Endothelial cell (in vitro differentiated cells): ENCODE results near the gene TBX3. TPM values are rescaled to one million over a fixed set of nuclear protein-coding genes. Genes with fewer than 3 reads are reported as not detected.
"Not testable (repeated sequence)": the region's sequence is repeated elsewhere in the genome, so short reads cannot be mapped to it uniquely, and the experiment has no call there.

Experiments
- DNase-seq: peaks from one replicate; pipeline ENCODE4 v3.0.0; 2021; ENCODE audit warnings: low spot score
- H3K27ac Mint-ChIP-seq: one replicate; pipeline ENCODE4 v1.8.0; 2021; ENCODE audit warnings: mixed read lengths, inconsistent platforms; ENCODE audit not compliant: unreplicated experiment
- H3K27me3 Mint-ChIP-seq: one replicate; pipeline ENCODE4 v1.8.0; 2021; ENCODE audit warnings: mild to moderate bottlenecking, moderate library complexity, mixed read lengths, inconsistent platforms; ENCODE audit not compliant: unreplicated experiment
- H3K36me3 Mint-ChIP-seq: one replicate; pipeline ENCODE4 v1.8.0; 2021; ENCODE audit warnings: mild to moderate bottlenecking, low read depth, mixed read lengths, inconsistent platforms; ENCODE audit not compliant: unreplicated experiment
- H3K4me1 Mint-ChIP-seq: one replicate; pipeline ENCODE4 v1.8.0; 2021; ENCODE audit warnings: mild to moderate bottlenecking, mixed read lengths, inconsistent platforms; ENCODE audit not compliant: unreplicated experiment
- H3K4me3 Mint-ChIP-seq: one replicate; pipeline ENCODE4 v1.8.0; 2021; ENCODE audit warnings: mild to moderate bottlenecking, mixed read lengths, inconsistent platforms; ENCODE audit not compliant: unreplicated experiment
- H3K9me3 Mint-ChIP-seq: one replicate; pipeline ENCODE4 v1.8.0; 2021; ENCODE audit warnings: mixed read lengths, inconsistent platforms; ENCODE audit not compliant: unreplicated experiment
- CTCF ChIP-seq: fragments of 200-600 bp; sonication (generic); IDR thresholded peaks from one replicate; pipeline ENCODE4 v1.5.0; 2021; ENCODE audit warnings: antibody characterized with exemption; ENCODE audit not compliant: unreplicated experiment
- total RNA-seq: library from RNA; stranded (reverse); fragmentation: NEBNext Ultra II Directional; extraction: Animal tissue kit (Norgen Biotek cat#: 25700); gene quantifications from one replicate; pipeline ENCODE4 v1.2.1, GENCODE V29; 2021; ENCODE audit not compliant: unreplicated experiment

Gene TBX3
- total RNA-seq, 1 donor from 2014 or later, result 0.41 TPM

GRCh38 chr12:114721266-114721665 is 37.3 kb upstream of the TBX3 start:
- Mint-ChIP-seq H3K27me3 (no peaks in the 10 kb centered on the region), H3K4me3 (no peak overlapping the region), H3K4me1 (no peaks in the 10 kb centered on the region), H3K9me3 (no peaks in the 10 kb centered on the region), H3K27ac (no peak overlapping the region), H3K36me3 (no peaks in the 10 kb centered on the region)
- DNase-seq, result no peak
- TF ChIP-seq CTCF, result no peak

DNA sequence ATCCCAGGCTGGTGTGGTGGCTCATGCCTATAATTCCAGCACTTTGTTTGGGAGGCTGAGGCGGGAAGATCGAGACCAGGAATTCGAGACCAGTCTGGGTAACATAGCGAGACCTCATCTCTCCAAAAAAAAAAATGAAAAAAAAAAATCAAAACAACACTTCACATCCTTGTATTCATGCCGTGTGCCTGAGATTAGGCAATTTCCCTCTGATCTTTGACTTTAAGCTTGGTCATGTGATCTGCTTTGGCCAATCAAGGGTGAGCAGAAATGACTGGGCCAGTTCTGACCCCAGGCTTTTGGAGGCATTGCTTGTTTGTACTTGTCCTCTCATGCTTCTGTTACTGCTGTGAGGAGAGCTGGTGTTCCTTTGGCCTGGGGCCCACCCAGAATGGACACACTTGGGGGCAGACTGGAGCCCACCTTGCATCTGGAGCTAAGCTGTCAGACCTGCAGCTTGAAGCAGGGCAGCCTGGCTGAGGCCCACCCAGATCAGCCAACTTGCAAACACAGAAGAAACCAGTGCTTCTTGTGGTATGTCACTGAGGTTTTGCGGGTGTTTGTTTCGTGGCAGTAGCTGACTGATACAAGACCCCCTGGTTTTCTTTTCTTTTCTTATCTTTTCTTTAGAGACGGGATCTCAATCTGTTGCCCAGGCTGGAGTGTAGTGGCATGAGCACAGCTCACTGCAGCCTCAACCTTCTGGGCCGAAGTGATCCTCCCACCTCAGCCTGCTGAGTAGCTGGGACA is 29.7 kb upstream of the TBX3 start:
- no peak for TF ChIP-seq CTCF
- no peaks in the 10 kb centered on the region for H3K36me3 Mint-ChIP-seq
- no peaks in the 10 kb centered on the region for H3K9me3 Mint-ChIP-seq
- H3K27me3 Mint-ChIP-seq, result no peaks in the 10 kb centered on the region
- H3K4me3 Mint-ChIP-seq, result no peak overlapping the region
- no peak overlapping the region for H3K27ac Mint-ChIP-seq
- DNase-seq, result no peak
- H3K4me1 Mint-ChIP-seq, result no peaks in the 10 kb centered on the region

DNA sequence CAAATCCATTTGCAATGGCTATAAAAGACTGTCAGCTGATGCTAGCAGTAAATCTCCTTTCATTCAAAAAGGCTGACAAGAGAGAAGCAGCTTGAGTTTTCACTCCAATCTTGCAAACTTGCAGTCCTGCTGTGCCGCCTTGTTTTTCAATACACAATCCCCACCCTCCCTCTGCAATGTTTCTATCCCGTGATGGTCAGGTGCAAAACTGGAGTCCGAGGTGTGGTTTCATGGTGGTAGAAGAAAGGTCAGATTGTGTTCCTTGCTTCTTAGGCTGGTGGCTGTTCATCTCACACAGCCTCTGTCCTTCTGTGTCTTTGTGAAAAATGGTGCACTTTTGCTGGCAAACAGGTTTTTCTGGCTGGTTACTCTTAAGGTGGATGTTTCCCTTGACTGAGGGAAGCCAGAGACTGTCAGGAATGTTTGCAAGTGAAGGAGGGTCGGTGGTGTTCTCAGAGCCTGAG is 27.7 kb upstream of the TBX3 start:
- no peaks in the 10 kb centered on the region for H3K9me3 Mint-ChIP-seq
- H3K4me1 Mint-ChIP-seq, result no peaks in the 10 kb centered on the region
- no peak for TF ChIP-seq CTCF
- no peaks in the 10 kb centered on the region for H3K36me3 Mint-ChIP-seq
- H3K27me3 Mint-ChIP-seq, result no peaks in the 10 kb centered on the region
- no peak for DNase-seq
- H3K4me3 Mint-ChIP-seq, result no peak overlapping the region
- no peak overlapping the region for H3K27ac Mint-ChIP-seq

GRCh38 chr12:114710151-114710550 is 26.2 kb upstream of the TBX3 start:
- Mint-ChIP-seq H3K4me1 (no peaks in the 10 kb centered on the region), H3K9me3 (no peaks in the 10 kb centered on the region), H3K36me3 (no peaks in the 10 kb centered on the region), H3K27ac (no peak overlapping the region), H3K4me3 (no peak overlapping the region), H3K27me3 (no peaks in the 10 kb centered on the region)
- TF ChIP-seq CTCF, result no peak
- no peak for DNase-seq

GRCh38 chr12:114709112-114709511 is 25.1 kb upstream of the TBX3 start:
- H3K9me3 Mint-ChIP-seq, result no peaks in the 10 kb centered on the region
- H3K27ac Mint-ChIP-seq, result no peak overlapping the region
- no peak overlapping the region for H3K4me3 Mint-ChIP-seq
- H3K4me1 Mint-ChIP-seq, result no peaks in the 10 kb centered on the region
- TF ChIP-seq CTCF, result no peak
- H3K27me3 Mint-ChIP-seq, result no peaks in the 10 kb centered on the region
- no peaks in the 10 kb centered on the region for H3K36me3 Mint-ChIP-seq
- DNase-seq, result no peak

- not testable (repeated sequence) for H3K4me1 Mint-ChIP-seq, H3K9me3 Mint-ChIP-seq, H3K27me3 Mint-ChIP-seq, H3K4me3 Mint-ChIP-seq, DNase-seq, H3K36me3 Mint-ChIP-seq, H3K27ac Mint-ChIP-seq
These were observed 24.6 kb upstream of the TBX3 start for GRCh38 chr12:114708598-114708997.
